B cell (primary cell): ENCODE data around the gene SFMBT2.

Experiments used
- EZH2 ChIP-seq: IDR thresholded peaks from 2 replicates; pipeline ENCODE4 v1.6.1; 2012; ENCODE audit warnings: borderline replicate concordance, low read depth, mild to moderate bottlenecking, moderate library complexity, low read length; ENCODE audit not compliant: insufficient read depth, poor library complexity, severe bottlenecking
- TF ChIP-seq, protein P1 (sequence below): fragments of 200-600 bp; IDR thresholded peaks from one replicate; pipeline ENCODE4 v1.8.0; 2022; ENCODE audit warnings: antibody characterized with exemption, mild to moderate bottlenecking

DNA sequence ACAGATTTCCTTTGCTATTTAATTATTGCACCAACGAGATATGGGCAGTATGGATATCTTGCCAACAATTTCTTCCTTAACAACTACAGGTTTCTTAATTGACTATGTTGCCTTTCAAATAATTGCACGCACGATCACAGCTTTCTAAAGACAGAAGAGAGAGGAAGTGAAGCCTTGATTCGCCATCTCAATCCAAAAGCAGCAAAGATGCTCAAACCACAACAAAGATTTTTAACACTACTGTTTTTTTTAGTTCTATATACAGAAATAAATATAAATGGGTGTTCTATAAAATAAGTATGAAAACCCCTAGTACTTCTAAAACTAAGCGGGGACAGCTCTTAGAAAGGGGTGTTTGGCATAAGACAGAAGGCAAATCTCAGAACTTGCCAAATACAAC, 251.3 kb downstream of the SFMBT2 start:
- TF ChIP-seq, protein P1, sequence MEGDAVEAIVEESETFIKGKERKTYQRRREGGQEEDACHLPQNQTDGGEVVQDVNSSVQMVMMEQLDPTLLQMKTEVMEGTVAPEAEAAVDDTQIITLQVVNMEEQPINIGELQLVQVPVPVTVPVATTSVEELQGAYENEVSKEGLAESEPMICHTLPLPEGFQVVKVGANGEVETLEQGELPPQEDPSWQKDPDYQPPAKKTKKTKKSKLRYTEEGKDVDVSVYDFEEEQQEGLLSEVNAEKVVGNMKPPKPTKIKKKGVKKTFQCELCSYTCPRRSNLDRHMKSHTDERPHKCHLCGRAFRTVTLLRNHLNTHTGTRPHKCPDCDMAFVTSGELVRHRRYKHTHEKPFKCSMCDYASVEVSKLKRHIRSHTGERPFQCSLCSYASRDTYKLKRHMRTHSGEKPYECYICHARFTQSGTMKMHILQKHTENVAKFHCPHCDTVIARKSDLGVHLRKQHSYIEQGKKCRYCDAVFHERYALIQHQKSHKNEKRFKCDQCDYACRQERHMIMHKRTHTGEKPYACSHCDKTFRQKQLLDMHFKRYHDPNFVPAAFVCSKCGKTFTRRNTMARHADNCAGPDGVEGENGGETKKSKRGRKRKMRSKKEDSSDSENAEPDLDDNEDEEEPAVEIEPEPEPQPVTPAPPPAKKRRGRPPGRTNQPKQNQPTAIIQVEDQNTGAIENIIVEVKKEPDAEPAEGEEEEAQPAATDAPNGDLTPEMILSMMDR: no peak
- no peak for TF ChIP-seq EZH2
